Upper lobe of left lung (tissue), 4 donors: ENCODE data around the gene ACP4.

Experiments
- CTCF ChIP-seq, 6 experiments: fragments of 450-650 bp in 4 of 6; fragments of 200-600 bp in 2 of 6; sonication (generic) in 2 of 6; IDR thresholded peaks; one replicate each; pipeline ENCODE4 v1.5.1; 2016 to 2019; ENCODE audit warnings: antibody characterized with exemption in 6 of 6
- POLR2A ChIP-seq, 4 donors: fragments of 450-650 bp; IDR thresholded peaks; one replicate each; pipeline ENCODE4 v1.5.1; 2016 to 2017; ENCODE audit warnings: antibody characterized with exemption in 4 of 4, mild to moderate bottlenecking in 2 of 4
- POLR2AphosphoS5 ChIP-seq, 2 donors: sonication (generic); formaldehyde crosslinking; IDR thresholded peaks; one replicate each; pipeline ENCODE4 v1.5.1; 2017; ENCODE audit warnings: antibody characterized with exemption in 2 of 2

GRCh38 chr19:50749490-50749889 is 40.7 kb upstream of the ACP4 start:
- TF ChIP-seq POLR2A (IDR thresholded peaks at IDR 0.05) (no peak), CTCF (IDR thresholded peaks at IDR 0.05) (no peak), POLR2AphosphoS5 (IDR thresholded peaks at IDR 0.05) (no peak)
